ENCODE results near the gene TSC22D1. TPM values are rescaled to one million over a fixed set of nuclear protein-coding genes. Genes with fewer than 3 reads are reported as not detected.
A peak's percentile ranks its signal among the peaks of the same experiment; 100 is the strongest.

Gene TSC22D1
- total and polyA plus RNA-seq, 4 donors, result 21.0 to 43.5 (median 37.0) TPM

DNA sequence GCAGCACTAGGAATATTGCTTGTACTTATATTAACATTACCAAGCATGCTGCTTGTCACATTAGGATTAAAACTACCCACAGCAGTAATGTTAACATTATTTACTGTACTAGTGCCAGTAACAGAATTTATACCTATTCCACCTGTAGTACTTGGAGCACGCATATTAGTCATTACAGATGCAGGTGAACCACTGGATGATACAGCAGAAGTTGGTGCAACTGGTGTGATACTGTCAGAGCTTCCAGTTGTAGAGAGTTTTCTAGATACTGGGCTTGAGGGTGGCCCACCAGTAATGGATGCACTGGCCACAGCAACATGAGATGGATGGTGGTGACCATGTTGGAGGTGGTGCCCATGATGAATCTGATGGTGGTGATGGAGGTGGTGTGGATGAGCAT is 1.1 kb downstream of the TSC22D1 start:
- no peak overlapping the region for H3K27ac ChIP-seq (ENCODE audit: low read depth in 1 of 2, low read length in 2 of 2)
- peaks cover 0 to 4% (median 1%) of the 10 kb centered on the region in 4 donors for H3K27me3 ChIP-seq (ENCODE audit: control insufficient read depth in 4 of 4, insufficient read depth in 4 of 4, low read length in 3 of 4)
- no peak overlapping the region for H3K9ac ChIP-seq (ENCODE audit: low read depth in 1 of 2, low read length in 2 of 2)
- H3K4me3 ChIP-seq (ENCODE audit: low read depth in 1 of 3, low read length in 3 of 3), result peak overlapping the region in 1 of 3 donors; percentile 93
- H3K36me3 ChIP-seq (ENCODE audit: control insufficient read depth in 4 of 4, insufficient read depth in 3 of 4, low read depth in 1 of 4, low read length in 3 of 4), result no peaks in the 10 kb centered on the region
- no peak for DNase-seq (ENCODE audit: low spot score)
- 96% methylated on average over 1 of the region's 1 CpG for WGBS
- no peak for TF ChIP-seq HNF4G (IDR thresholded peaks at IDR 0.05)
- TF ChIP-seq, protein P1, sequence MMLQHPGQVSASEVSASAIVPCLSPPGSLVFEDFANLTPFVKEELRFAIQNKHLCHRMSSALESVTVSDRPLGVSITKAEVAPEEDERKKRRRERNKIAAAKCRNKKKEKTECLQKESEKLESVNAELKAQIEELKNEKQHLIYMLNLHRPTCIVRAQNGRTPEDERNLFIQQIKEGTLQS (IDR thresholded peaks at IDR 0.05), result no peak
- no peak for TF ChIP-seq TAF1 (conservative IDR thresholded peaks at IDR 0.05)
- no peak for TF ChIP-seq HNF4A (conservative IDR thresholded peaks at IDR 0.05)
- H3K4me1 ChIP-seq (ENCODE audit: control insufficient read depth in 4 of 4, insufficient read depth in 4 of 4, low read length in 3 of 4), result peaks cover 0 to 27% (median 10%) of the 10 kb centered on the region in 4 donors
- H3K9me3 ChIP-seq (ENCODE audit: control insufficient read depth in 4 of 4, low read length in 3 of 4), result no peaks in the 10 kb centered on the region

DNA sequence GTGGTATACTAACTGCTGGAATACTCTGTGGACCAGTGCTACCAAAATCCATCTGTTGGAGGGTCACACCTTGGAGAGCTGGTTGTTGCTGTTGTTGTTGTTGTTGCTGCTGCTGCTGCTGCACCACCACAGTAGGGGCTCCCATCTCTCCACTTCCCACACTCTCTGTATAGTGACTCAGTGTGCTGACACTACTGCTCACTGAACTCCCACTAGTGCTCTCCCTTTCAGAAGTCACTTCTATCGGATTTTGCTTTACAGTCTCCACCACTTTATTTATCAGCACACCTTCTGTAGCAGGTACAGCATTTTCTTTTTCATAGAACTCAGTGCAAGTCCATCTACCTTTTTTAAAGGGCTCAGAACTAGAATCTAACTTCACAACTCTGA is 1.7 kb downstream of the TSC22D1 start:
- H3K4me1 ChIP-seq (ENCODE audit: control insufficient read depth in 4 of 4, insufficient read depth in 4 of 4, low read length in 3 of 4), result peaks cover 0 to 27% (median 10%) of the 10 kb centered on the region in 4 donors
- no peak overlapping the region for H3K9ac ChIP-seq (ENCODE audit: low read depth in 1 of 2, low read length in 2 of 2)
- H3K27me3 ChIP-seq (ENCODE audit: control insufficient read depth in 4 of 4, insufficient read depth in 4 of 4, low read length in 3 of 4), result peaks cover 0 to 4% (median 1%) of the 10 kb centered on the region in 4 donors
- no peaks in the 10 kb centered on the region for H3K9me3 ChIP-seq (ENCODE audit: control insufficient read depth in 4 of 4, low read length in 3 of 4)
- DNase-seq (ENCODE audit: low spot score), result no peak
- 87% methylated on average over 1 of the region's 1 CpG for WGBS
- TF ChIP-seq FOXA1 (IDR thresholded peaks at IDR 0.05) (no peak), RXRA (IDR thresholded peaks at IDR 0.05) (no peak), JUND (IDR thresholded peaks at IDR 0.05) (no peak), SP1 (IDR thresholded peaks at IDR 0.05) (no peak), RAD21 (IDR thresholded peaks at IDR 0.05) (no peak), EGR1 (IDR thresholded peaks at IDR 0.05; ENCODE audit: low read depth in 2 of 2) (no peak), NR2F2 (IDR thresholded peaks at IDR 0.05) (no peak), GABPA (IDR thresholded peaks at IDR 0.05 in 1 of 2, conservative IDR thresholded peaks at IDR 0.05 in 1 of 2) (no peak), HNF4A (conservative IDR thresholded peaks at IDR 0.05) (no peak), FOXA2 (IDR thresholded peaks at IDR 0.05) (no peak), YY1 (IDR thresholded peaks at IDR 0.05) (no peak), TAF1 (conservative IDR thresholded peaks at IDR 0.05) (no peak), HNF4G (IDR thresholded peaks at IDR 0.05) (no peak)
- TF ChIP-seq, protein P2, sequence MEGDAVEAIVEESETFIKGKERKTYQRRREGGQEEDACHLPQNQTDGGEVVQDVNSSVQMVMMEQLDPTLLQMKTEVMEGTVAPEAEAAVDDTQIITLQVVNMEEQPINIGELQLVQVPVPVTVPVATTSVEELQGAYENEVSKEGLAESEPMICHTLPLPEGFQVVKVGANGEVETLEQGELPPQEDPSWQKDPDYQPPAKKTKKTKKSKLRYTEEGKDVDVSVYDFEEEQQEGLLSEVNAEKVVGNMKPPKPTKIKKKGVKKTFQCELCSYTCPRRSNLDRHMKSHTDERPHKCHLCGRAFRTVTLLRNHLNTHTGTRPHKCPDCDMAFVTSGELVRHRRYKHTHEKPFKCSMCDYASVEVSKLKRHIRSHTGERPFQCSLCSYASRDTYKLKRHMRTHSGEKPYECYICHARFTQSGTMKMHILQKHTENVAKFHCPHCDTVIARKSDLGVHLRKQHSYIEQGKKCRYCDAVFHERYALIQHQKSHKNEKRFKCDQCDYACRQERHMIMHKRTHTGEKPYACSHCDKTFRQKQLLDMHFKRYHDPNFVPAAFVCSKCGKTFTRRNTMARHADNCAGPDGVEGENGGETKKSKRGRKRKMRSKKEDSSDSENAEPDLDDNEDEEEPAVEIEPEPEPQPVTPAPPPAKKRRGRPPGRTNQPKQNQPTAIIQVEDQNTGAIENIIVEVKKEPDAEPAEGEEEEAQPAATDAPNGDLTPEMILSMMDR (IDR thresholded peaks at IDR 0.05; ENCODE audit: low read depth, low read length, missing input control), result no peak
- TF ChIP-seq, protein P1 (IDR thresholded peaks at IDR 0.05), result no peak
- TF ChIP-seq, protein P3, sequence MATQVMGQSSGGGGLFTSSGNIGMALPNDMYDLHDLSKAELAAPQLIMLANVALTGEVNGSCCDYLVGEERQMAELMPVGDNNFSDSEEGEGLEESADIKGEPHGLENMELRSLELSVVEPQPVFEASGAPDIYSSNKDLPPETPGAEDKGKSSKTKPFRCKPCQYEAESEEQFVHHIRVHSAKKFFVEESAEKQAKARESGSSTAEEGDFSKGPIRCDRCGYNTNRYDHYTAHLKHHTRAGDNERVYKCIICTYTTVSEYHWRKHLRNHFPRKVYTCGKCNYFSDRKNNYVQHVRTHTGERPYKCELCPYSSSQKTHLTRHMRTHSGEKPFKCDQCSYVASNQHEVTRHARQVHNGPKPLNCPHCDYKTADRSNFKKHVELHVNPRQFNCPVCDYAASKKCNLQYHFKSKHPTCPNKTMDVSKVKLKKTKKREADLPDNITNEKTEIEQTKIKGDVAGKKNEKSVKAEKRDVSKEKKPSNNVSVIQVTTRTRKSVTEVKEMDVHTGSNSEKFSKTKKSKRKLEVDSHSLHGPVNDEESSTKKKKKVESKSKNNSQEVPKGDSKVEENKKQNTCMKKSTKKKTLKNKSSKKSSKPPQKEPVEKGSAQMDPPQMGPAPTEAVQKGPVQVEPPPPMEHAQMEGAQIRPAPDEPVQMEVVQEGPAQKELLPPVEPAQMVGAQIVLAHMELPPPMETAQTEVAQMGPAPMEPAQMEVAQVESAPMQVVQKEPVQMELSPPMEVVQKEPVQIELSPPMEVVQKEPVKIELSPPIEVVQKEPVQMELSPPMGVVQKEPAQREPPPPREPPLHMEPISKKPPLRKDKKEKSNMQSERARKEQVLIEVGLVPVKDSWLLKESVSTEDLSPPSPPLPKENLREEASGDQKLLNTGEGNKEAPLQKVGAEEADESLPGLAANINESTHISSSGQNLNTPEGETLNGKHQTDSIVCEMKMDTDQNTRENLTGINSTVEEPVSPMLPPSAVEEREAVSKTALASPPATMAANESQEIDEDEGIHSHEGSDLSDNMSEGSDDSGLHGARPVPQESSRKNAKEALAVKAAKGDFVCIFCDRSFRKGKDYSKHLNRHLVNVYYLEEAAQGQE (IDR thresholded peaks at IDR 0.05), result no peak
- TF ChIP-seq, protein P4, sequence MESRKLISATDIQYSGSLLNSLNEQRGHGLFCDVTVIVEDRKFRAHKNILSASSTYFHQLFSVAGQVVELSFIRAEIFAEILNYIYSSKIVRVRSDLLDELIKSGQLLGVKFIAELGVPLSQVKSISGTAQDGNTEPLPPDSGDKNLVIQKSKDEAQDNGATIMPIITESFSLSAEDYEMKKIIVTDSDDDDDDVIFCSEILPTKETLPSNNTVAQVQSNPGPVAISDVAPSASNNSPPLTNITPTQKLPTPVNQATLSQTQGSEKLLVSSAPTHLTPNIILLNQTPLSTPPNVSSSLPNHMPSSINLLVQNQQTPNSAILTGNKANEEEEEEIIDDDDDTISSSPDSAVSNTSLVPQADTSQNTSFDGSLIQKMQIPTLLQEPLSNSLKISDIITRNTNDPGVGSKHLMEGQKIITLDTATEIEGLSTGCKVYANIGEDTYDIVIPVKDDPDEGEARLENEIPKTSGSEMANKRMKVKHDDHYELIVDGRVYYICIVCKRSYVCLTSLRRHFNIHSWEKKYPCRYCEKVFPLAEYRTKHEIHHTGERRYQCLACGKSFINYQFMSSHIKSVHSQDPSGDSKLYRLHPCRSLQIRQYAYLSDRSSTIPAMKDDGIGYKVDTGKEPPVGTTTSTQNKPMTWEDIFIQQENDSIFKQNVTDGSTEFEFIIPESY (IDR thresholded peaks at IDR 0.05), result no peak
- TF ChIP-seq, protein P5, sequence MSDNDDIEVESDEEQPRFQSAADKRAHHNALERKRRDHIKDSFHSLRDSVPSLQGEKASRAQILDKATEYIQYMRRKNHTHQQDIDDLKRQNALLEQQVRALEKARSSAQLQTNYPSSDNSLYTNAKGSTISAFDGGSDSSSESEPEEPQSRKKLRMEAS (IDR thresholded peaks at IDR 0.05), result no peak
- no peak overlapping the region for H3K4me3 ChIP-seq (ENCODE audit: low read depth in 1 of 3, low read length in 3 of 3)
- H3K36me3 ChIP-seq (ENCODE audit: control insufficient read depth in 4 of 4, insufficient read depth in 3 of 4, low read depth in 1 of 4, low read length in 3 of 4), result no peaks in the 10 kb centered on the region
- no peak overlapping the region for H3K27ac ChIP-seq (ENCODE audit: low read depth in 1 of 2, low read length in 2 of 2)
